ENCODE results near the gene AAMP.

DNA sequence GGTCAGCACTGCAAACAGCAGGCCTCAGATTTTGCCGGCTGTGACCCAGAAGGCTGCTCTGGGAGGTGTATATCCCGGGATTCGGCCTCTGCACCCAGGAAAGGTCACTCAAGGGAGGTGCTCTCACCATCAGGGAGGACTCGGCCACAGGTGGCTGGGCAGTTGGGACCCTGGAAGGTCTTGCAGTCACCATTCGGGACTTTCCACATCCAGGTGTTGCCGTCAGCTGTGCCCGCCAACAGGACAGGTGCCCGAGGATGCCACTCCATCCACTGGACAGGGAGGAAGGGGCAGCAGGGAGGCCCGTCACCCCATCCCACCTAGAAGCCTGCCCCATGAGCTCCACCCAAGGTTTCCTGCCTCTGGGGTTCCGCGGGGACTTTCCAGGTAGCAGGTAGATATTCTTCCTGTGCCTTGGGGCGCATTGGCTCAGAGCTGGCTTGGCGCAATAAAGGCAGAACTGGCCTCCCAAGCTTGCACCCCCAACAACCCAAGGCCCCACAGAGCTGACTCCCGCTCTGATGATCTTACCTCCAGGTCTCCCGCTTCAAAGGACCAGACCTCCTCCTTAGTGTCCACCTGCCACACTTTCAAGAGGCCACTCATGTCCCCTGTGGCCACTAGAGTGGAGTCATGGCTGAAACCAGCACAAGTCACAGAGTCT, 3.5 kb downstream of the AAMP start:
- TF ChIP-seq, protein P1, sequence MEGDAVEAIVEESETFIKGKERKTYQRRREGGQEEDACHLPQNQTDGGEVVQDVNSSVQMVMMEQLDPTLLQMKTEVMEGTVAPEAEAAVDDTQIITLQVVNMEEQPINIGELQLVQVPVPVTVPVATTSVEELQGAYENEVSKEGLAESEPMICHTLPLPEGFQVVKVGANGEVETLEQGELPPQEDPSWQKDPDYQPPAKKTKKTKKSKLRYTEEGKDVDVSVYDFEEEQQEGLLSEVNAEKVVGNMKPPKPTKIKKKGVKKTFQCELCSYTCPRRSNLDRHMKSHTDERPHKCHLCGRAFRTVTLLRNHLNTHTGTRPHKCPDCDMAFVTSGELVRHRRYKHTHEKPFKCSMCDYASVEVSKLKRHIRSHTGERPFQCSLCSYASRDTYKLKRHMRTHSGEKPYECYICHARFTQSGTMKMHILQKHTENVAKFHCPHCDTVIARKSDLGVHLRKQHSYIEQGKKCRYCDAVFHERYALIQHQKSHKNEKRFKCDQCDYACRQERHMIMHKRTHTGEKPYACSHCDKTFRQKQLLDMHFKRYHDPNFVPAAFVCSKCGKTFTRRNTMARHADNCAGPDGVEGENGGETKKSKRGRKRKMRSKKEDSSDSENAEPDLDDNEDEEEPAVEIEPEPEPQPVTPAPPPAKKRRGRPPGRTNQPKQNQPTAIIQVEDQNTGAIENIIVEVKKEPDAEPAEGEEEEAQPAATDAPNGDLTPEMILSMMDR (IDR thresholded peaks at IDR 0.05; ENCODE audit: poor library complexity): no peak
- no peak for TF ChIP-seq EZH2 (IDR thresholded peaks at IDR 0.05; ENCODE audit: borderline replicate concordance)

Measured in hepatocyte (in vitro differentiated cells).